Adrenal gland (tissue), 19 donors: ENCODE data around the gene SIVA1. TPM values are rescaled to one million over a fixed set of nuclear protein-coding genes. Genes with fewer than 3 reads are reported as not detected.

Experiments
- DNase-seq, 7 donors: peaks; one replicate each; pipeline ENCODE4 v3.0.0-alpha.2; 2019 to 2020
- H3K27ac ChIP-seq, 5 donors: fragments of 200-600 bp; sonication (generic) in 4 of 5; 1 replicate in 3 of 5; 2 replicates in 2 of 5; pipeline versions ENCODE4 v1.5.1 to v1.8.0; 2016 to 2020; ENCODE audit warnings: mild to moderate bottlenecking in 1 of 5
- H3K27me3 ChIP-seq: fragments of 200-600 bp; 2 replicates; pipeline ENCODE4 v1.8.0; 2021
- H3K36me3 ChIP-seq, 2 donors: fragments of 200-600 bp; replicated peaks in 1 of 2; 1 replicate in 1 of 2; 2 replicates in 1 of 2; pipeline versions ENCODE4 v1.5.1 to v1.8.0; 2018 to 2022
- H3K4me1 ChIP-seq, 2 donors: fragments of 200-600 bp; replicated peaks in 1 of 2; 1 replicate in 1 of 2; 2 replicates in 1 of 2; pipeline versions ENCODE4 v1.5.1 to v1.8.0; 2018 to 2021
- H3K4me3 ChIP-seq, 4 donors: fragments of 200-600 bp; sonication (generic) in 3 of 4; one replicate each; pipeline ENCODE4 v1.5.1; 2016 to 2018
- H3K9me3 ChIP-seq, 3 donors: fragments of 200-600 bp; sonication (generic) in 1 of 3; replicated peaks in 1 of 3; 1 replicate in 2 of 3; 2 replicates in 1 of 3; pipeline versions ENCODE4 v1.5.1 to v1.8.0; 2016 to 2021
- CTCF ChIP-seq, 6 experiments: fragments of 450-650 bp in 4 of 6; fragments of 200-600 bp in 2 of 6; sonication (generic) in 1 of 6; IDR thresholded peaks; 1 replicate in 5 of 6; 2 replicates in 1 of 6; pipeline versions ENCODE4 v1.5.1 to v1.8.0; 2016 to 2021; ENCODE audit warnings: antibody characterized with exemption in 6 of 6, mild to moderate bottlenecking in 2 of 6, moderate library complexity in 1 of 6
- POLR2A ChIP-seq, 2 donors: fragments of 450-650 bp; IDR thresholded peaks; one replicate each; pipeline ENCODE4 v1.6.1; 2017; ENCODE audit warnings: antibody characterized with exemption in 2 of 2, mild to moderate bottlenecking in 2 of 2, moderate library complexity in 1 of 2
- WGBS, 4 donors: extraction: QIAGEN DNeasy Blood & Tissue Kit in 2 of 4; methylation state at CpG; one replicate each; pipeline versions ENCODE4 v1.1.5 to v1.1.7; 2013 to 2017; 5-methylcytosine and 5-hydroxymethylcytosine counted together
- intact Hi-C, 2 donors: fragments of 100-400 bp; cut with DNase I; formaldehyde crosslinking; loops; one replicate each; pipeline versions ENCODE4 v1.14.1 to v1.15.0; 2022 to 2023
- long read RNA-seq, 10 donors: library from polyadenylated mRNA in 3 of 10; unstranded in 2 of 10; stranded (forward) in 1 of 10; transcript quantifications; one replicate each; pipeline ENCODE4 v2.0.0 and lab custom pipeline, GENCODE V29; 2021 to 2026
- polyA plus RNA-seq, 3 donors: library from polyadenylated mRNA; stranded (reverse); fragments of 200-250 nt in 2 of 3; fragments of 350-450 nt in 1 of 3; fragmentation: Illumina TruSeq in 1 of 3; extraction: RNeasy Lipid Tissue Mini Kit (QIAGEN cat#74804) in 1 of 3; gene quantifications; one replicate each; pipeline ENCODE4 v1.2.3, GENCODE V29; 2013 to 2014
- total RNA-seq, 9 donors: library from RNA; depleted of rRNA in 4 of 9; stranded (reverse); fragments of >200 nt in 4 of 9; fragments of 120-200 nt in 1 of 9; fragmentation: NEBNext Ultra II Directional in 1 of 9; extraction: Animal tissue kit (Norgen Biotek cat#: 25700) in 1 of 9; gene quantifications; one replicate each; pipeline versions ENCODE4 v1.1.0 to v1.2.4, GENCODE V29; 2013 to 2023
- donor health status: healthy with polysubstance abuse.
- donor health status: Bipolar disorder and iron deficiency.
- donor health status: DM: yes; HTN: yes; CAD: no.
- donor health status: DM: no; HTN: no; CAD: no.
- donor health status: DM: no; HTN: no; CAD: no.
- donor health status: DM: yes; HTN: yes; CAD: no.

Gene SIVA1
- total RNA-seq (100 to 1,000 TPM in 4 of 9 donors, 10 to 100 TPM in 5; 43.9 to 294 (median 79.6) TPM), polyA plus RNA-seq (100 to 1,000 TPM in 1 of 3 donors, 10 to 100 TPM in 1, 1 to 10 TPM in 1; 2.0 to 120 (median 86.8) TPM)
- long read RNA-seq, donor 1, full-length matches to known transcripts: 55 of 80 reads
- long read RNA-seq, donor 1, partial matches to known transcripts: 20 of 80 reads
- long read RNA-seq, donor 1, other reads (novel, unspliced or antisense): 5 of 80 reads
- long read RNA-seq, donor 2, transcript SIVA1-201 (4 exons, 802 nt): major isoform, 14 of 32 reads
- long read RNA-seq, donor 2, partial matches to known transcripts: 17 of 32 reads
- long read RNA-seq, donor 2, other reads (novel, unspliced or antisense): 0 of 32 reads
- long read RNA-seq, donor 3, full-length matches to known transcripts: 26 of 33 reads
- long read RNA-seq, donor 3, partial matches to known transcripts: 7 of 33 reads
- long read RNA-seq, donor 3, other reads (novel, unspliced or antisense): 0 of 33 reads
- long read RNA-seq, donor 4, transcript SIVA1-201 (4 exons, 802 nt): major isoform, 81 of 87 reads
- long read RNA-seq, donor 4, partial matches to known transcripts: 1 of 87 reads
- long read RNA-seq, donor 4, other reads (novel, unspliced or antisense): 2 of 87 reads
- long read RNA-seq, donor 5, transcript SIVA1-201 (4 exons, 802 nt): major isoform, 98 of 111 reads
- long read RNA-seq, donor 5, partial matches to known transcripts: 3 of 111 reads
- long read RNA-seq, donor 5, other reads (novel, unspliced or antisense): 5 of 111 reads
- long read RNA-seq, donor 6, transcript SIVA1-201 (4 exons, 802 nt): major isoform, 66 of 69 reads
- long read RNA-seq, donor 6, partial matches to known transcripts: 2 of 69 reads
- long read RNA-seq, donor 6, other reads (novel, unspliced or antisense): 0 of 69 reads
- long read RNA-seq, donor 7, transcript SIVA1-201 (4 exons, 802 nt): major isoform, 26 of 40 reads
- long read RNA-seq, donor 7, partial matches to known transcripts: 14 of 40 reads
- long read RNA-seq, donor 7, other reads (novel, unspliced or antisense): 0 of 40 reads
- long read RNA-seq, donor 8, full-length matches to known transcripts: 57 of 92 reads
- long read RNA-seq, donor 8, partial matches to known transcripts: 29 of 92 reads
- long read RNA-seq, donor 8, other reads (novel, unspliced or antisense): 6 of 92 reads
- long read RNA-seq, donor 9, transcript SIVA1-201 (4 exons, 802 nt): major isoform, 24 of 34 reads
- long read RNA-seq, donor 9, partial matches to known transcripts: 8 of 34 reads
- long read RNA-seq, donor 9, other reads (novel, unspliced or antisense): 0 of 34 reads
- long read RNA-seq, donor 10, full-length matches to known transcripts: 20 of 33 reads
- long read RNA-seq, donor 10, partial matches to known transcripts: 13 of 33 reads
- long read RNA-seq, donor 10, other reads (novel, unspliced or antisense): 0 of 33 reads

GRCh38 chr14:104752735-104753527 lies at the start of gene SIVA1:
Gene SIVA1, plus strand, starts transcription at chr14:104753147. Its CDS starts 55 bp downstream, at chr14:104753202.
- WGBS, 4 donors: 0 to 2% (median 1%) methylated on average over 10 to 95 of the region's 95 CpGs
- peak within 1 kb of the TSS; percentile 49 to 84 (median 65) for H3K4me3 ChIP-seq
- peaks cover 10 to 26% of the 10 kb centered on the region in 2 donors for H3K4me1 ChIP-seq
- peaks cover 0 to 27% of the 10 kb centered on the region in 2 donors for H3K36me3 ChIP-seq
- no peaks in the 10 kb centered on the region for H3K27me3 ChIP-seq
- TF ChIP-seq POLR2A (IDR thresholded peaks at IDR 0.05) (peak; percentile 90 to 91), CTCF (IDR thresholded peaks at IDR 0.05) (no peak)
- peak; percentile 99 to 100 (median 100) for DNase-seq
- peak within 1 kb of the TSS in 4 of 5 donors; percentile 64 to 86 (median 76) for H3K27ac ChIP-seq
- no peaks in the 10 kb centered on the region for H3K9me3 ChIP-seq
- intact Hi-C loops: no loop called here

GRCh38 chr14:104703269-104703668 lies 49.7 kb upstream of the SIVA1 start:
- Histone ChIP-seq H3K36me3 (peaks cover 0 to 37% of the 10 kb centered on the region in 2 donors), H3K27me3 (no peaks in the 10 kb centered on the region), H3K4me3 (no peak overlapping the region), H3K4me1 (peaks cover 2 to 7% of the 10 kb centered on the region in 2 donors), H3K27ac (no peak overlapping the region), H3K9me3 (no peaks in the 10 kb centered on the region)
- no peak for DNase-seq
- TF ChIP-seq POLR2A (IDR thresholded peaks at IDR 0.05) (no peak), CTCF (IDR thresholded peaks at IDR 0.05) (no peak)
- intact Hi-C loops: no loop called here
- WGBS, 4 donors: 92 to 95% (median 94%) methylated on average over 10 to 28 of the region's 28 CpGs

GRCh38 chr14:104704252-104704651 lies 48.7 kb upstream of the SIVA1 start:
- Histone ChIP-seq H3K27ac (no peak overlapping the region), H3K4me1 (no peaks in the 10 kb centered on the region)

More at GRCh38 chr14:104704252-104704651, 48.7 kb upstream of the SIVA1 start:
- H3K4me3 ChIP-seq: no peak overlapping the region
- no peaks in the 10 kb centered on the region for H3K27me3 ChIP-seq
- TF ChIP-seq POLR2A (IDR thresholded peaks at IDR 0.05): no peak
- no peak for TF ChIP-seq CTCF (IDR thresholded peaks at IDR 0.05)
- intact Hi-C loops: no loop called here
- 95 to 98% (median 98%) methylated on average over 17 to 22 of the region's 22 CpGs for whole genome bisulfite sequencing, 4 donors
- H3K9me3 ChIP-seq: no peaks in the 10 kb centered on the region
- DNase-seq: no peak
- peaks cover 0 to 37% of the 10 kb centered on the region in 2 donors for H3K36me3 ChIP-seq
